ENCODE measurements around the gene ADK.
"Not testable (repeated sequence)": the region's sequence is repeated elsewhere in the genome, so short reads cannot be mapped to it uniquely, and the experiment has no call there.

The ADK gene

GRCh38 chr10:74293686-74294371 is 142.8 kb downstream of the ADK start:
- no peak for DNase-seq (ENCODE audit: low read depth in 1 of 2, low spot score in 1 of 2)

GRCh38 chr10:74297389-74298080 is 146.5 kb downstream of the ADK start:
- DNase-seq (ENCODE audit: low read depth in 1 of 2, low spot score in 1 of 2) = no peak

DNA sequence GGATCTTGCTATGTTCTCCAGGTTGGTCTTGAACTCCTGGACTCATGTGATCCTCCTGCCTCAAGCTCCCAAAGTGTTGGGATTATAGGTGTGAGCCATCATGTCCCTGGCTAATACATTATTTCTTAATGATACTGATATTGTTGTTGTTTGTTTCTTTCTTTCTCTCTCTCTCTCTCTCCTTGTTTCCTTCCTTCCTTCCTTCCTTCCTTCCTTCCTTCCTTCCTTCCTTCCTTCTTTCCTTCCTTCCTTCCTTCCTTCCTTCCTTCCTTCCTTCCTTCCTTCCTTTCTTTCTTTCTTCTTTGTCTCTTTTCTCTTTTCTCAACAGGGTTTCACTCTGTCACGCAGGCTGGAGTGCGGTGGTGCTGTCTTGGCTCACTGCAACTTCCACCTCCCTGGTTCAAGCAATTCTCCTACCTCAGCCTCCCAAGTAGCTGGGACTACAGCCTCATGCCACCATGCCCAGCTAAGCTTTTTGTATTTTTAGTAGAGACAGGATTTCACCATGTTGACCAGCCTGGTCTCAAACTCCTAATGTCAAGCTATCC is 149.1 kb downstream of the ADK start:
- DNase-seq (ENCODE audit: low read depth in 1 of 2, low spot score in 1 of 2) = not testable (repeated sequence)

DNA sequence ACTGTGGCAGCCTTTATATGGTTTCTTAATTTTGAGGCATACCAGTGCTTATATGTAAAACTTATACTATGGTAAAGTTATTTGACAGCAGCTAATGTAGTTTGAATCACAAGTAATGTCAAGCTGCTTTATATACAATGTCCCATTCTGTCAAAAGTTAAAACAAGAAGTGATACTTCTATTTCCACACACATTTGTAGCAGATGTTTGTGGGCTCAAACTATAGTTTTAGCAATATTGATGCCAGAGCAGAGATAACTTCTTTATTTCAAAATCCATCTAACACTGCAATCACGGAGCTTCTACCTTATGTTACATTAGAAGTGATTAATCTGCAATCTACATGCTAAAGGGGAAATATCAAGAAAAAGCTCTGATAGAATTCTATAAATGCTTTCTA is 149.6 kb downstream of the ADK start:
- DNase-seq (ENCODE audit: low read depth in 1 of 2, low spot score in 1 of 2) = no peak

DNA sequence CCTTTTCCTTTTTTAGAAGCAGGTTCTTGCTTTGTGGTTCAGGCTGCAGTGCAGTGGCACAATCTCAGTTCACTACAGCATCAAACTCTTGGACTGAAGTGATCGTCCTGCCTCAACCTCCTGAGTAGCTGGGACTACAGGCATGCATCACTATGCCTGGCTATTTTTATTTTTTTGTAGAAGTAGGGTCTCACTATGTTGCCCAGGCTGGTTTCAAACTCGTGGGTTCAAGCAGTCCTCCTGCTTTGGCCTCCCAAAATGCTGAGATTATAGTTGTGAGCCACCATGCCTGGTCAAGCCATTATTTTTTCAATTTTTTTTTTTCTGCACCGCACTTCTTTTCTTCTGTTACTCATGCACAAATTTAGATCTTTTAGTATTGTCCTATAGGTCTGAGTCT is 154.7 kb downstream of the ADK start:
- DNase-seq (ENCODE audit: low read depth in 1 of 2, low spot score in 1 of 2) = no peak

GRCh38 chr10:74306227-74306982 is 155.4 kb downstream of the ADK start:
- DNase-seq (ENCODE audit: low read depth in 1 of 2, low spot score in 1 of 2) = no peak

DNA sequence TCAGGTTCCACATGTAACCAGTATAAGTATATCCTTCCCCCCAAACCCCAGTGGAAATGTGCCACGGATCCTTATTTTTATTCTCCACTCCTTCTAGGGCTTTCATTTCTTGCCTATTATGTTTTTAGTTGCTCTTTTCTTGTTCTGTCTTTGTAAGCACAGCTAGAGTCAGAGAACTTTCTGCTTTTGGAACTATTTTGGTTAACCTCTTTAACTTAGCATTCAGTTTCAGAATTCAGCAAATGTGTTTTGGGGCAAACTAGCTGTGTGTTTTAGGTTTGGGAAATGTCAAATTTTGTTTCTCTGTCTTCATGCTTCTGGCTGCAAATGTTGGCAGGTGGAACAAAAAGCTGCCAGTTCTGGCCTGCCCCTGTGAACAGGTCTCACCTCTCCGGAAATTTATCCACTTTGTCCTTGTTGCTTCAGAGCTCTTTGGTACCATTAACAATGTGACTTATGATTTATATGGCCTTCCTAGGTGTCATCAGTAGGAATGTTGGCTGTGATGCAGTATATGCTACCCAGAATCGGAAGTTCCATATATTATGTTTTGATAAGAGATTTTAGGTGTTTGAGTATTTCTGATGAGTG is 156.1 kb downstream of the ADK start:
- DNase-seq (ENCODE audit: low read depth in 1 of 2, low spot score in 1 of 2) = no peak

DNA sequence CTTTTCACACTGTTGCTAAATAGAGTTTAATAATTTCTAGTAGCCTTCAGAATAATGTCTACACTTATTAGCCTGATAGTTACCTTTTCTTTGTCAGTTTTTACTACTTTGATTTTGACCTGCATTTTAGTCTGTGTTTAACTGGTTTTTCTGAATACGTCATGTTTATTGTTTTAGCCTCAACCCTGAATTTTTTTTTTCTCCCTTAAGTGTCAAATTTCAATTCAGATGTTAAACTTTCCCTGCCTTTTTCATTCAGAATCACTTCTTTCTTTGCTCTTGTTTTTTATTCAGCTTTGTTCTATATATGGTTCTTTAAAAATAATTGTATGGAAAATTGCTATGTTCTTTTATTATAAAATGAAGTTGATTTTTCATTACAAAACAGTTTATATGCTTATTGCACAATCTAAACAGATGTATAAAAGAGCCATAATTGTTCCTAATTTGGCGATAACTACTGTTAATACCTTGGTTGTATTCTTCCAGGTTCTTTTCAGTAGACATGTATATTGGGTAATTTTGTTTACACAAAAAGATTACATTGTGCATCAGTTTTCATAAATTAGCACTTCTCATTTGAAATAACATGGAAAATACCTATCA is 159.7 kb downstream of the ADK start:
- DNase-seq (ENCODE audit: low read depth in 1 of 2, low spot score in 1 of 2) = no peak

DNA sequence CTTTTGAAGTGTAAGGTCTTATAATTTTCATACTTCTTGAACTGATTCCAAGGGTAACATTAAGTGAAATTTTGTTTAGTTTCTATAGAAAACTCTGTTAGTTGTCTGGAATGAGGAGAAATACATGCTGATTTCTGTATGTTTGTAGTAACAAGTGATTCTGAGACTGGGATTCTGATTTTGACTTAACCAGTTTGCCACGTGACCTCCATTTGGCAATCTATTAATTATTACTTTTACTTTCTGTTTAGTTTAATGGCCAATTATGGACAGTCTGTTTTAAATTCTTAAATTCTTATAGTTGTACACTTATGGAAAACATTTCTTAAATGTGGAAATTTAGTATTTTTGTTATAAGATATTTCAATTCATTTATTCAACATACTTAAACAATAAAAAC is 163.1 kb downstream of the ADK start:
- no peak for DNase-seq (ENCODE audit: low read depth in 1 of 2, low spot score in 1 of 2)

- DNase-seq (ENCODE audit: low read depth in 1 of 2, low spot score in 1 of 2) = no peak
These were observed 169.0 kb downstream of the ADK start for GRCh38 chr10:74320026-74320425.

- no peak for DNase-seq (ENCODE audit: low read depth in 1 of 2, low spot score in 1 of 2)
These were observed 169.7 kb downstream of the ADK start for GRCh38 chr10:74320717-74321116.

GRCh38 chr10:74322141-74322540 is 171.1 kb downstream of the ADK start:
- no peak for DNase-seq (ENCODE audit: low read depth in 1 of 2, low spot score in 1 of 2)

DNA sequence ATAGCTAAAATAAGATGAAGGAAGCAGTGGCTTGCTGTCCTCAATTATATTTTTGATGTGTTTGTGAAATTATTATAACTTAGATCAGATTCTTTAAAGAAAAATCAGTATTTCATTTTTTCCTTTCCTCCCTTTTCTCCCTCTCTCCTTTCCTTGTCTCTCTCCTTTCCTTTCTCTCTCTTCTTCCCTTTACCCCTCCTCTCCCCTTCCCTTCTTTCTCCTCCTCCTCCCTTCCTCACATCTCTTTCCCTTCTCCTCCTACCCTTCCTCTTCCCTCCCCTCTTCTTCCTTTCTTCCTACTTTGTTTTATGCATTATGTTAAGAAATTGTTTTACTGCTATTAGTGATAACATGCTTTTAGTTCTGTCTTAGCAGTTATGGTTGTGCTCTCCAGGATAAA is 171.5 kb downstream of the ADK start:
- DNase-seq (ENCODE audit: low read depth in 1 of 2, low spot score in 1 of 2) = no peak

- no peak for DNase-seq (ENCODE audit: low read depth in 1 of 2, low spot score in 1 of 2)
These were observed 177.4 kb downstream of the ADK start for GRCh38 chr10:74328388-74328787.

- no peak for DNase-seq (ENCODE audit: low read depth in 1 of 2, low spot score in 1 of 2)
These were observed 178.9 kb downstream of the ADK start for GRCh38 chr10:74329873-74330272.

GRCh38 chr10:74330646-74331045 is 179.6 kb downstream of the ADK start:
- no peak for DNase-seq (ENCODE audit: low read depth in 1 of 2, low spot score in 1 of 2)

- no peak for DNase-seq (ENCODE audit: low read depth in 1 of 2, low spot score in 1 of 2)
These were observed 181.4 kb downstream of the ADK start for GRCh38 chr10:74332398-74332797.

GRCh38 chr10:74333174-74333573 is 182.2 kb downstream of the ADK start:
- DNase-seq (ENCODE audit: low read depth in 1 of 2, low spot score in 1 of 2) = no peak

DNA sequence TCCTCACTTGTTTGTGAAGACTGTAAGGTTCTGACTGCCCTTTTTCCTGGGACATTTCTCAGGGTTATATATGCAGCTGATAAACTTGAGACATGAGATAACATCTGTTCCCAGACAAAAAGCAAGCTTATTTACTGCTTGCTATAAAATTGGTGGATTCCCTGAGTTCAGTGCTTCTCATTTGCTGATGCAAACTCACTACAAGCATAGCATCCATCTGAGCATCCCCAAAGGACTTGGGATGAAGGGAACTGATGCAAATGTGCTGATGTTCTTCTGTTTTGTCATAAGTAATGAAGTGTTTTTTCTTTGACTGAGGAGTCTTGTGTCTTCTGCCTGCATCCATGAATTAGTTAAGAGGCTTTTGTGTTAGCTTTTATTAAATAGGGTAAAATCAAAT is 183.2 kb downstream of the ADK start:
- DNase-seq (ENCODE audit: low read depth in 1 of 2, low spot score in 1 of 2) = no peak

- DNase-seq (ENCODE audit: low read depth in 1 of 2, low spot score in 1 of 2) = no peak
These were observed 184.5 kb downstream of the ADK start for GRCh38 chr10:74335501-74335900.

GRCh38 chr10:74337330-74338016 is 186.5 kb downstream of the ADK start:
- DNase-seq (ENCODE audit: low read depth in 1 of 2, low spot score in 1 of 2) = no peak

Measured in activated T-helper 1 cell treated with anti-CD3 and anti-CD28 coated beads, Interleukin-2, amount 50 U/mL, for 16 hours (primary cell).